NCI-H526 (cell line): ENCODE measurements around the gene SLC16A12.

Experiments used
- DNase-seq, 2 experiments: peaks; one replicate each; lab custom pipeline; 2025; lab: John Stamatoyannopoulos, UW

SLC16A12 gene

DNA sequence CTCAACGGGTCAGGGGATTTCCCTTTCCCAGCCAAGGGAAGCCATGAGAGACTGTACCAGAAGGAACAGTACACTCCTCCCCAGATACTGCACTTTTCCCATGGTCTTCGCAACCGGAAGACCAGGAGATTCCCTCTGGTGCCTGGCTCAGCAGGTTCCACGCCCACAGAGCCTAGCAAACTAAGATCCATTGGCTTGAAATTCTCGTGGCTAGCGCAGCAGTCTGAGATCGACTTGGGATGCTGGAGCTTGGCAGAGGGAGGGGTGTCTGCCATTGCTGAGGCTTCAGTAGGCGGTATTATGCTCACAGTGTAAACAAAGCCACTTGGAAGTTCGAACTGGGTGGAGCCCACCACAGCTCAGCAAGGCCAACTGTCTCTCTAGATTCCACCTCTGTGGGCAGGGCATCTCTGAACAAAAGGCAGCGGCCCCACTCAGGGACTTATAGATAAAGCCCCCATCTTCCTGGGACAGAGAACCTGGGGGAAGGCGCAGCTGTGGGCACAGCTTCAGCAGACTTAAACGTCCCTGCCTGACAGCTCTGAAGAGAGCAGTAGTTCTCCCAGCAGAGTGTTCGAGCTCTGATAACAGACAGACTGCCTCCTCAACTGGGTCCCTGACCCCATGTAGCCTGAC is 29.6 kb downstream of the SLC16A12 start:
- no peak for DNase-seq

- no peak for DNase-seq
Observed at GRCh38 chr10:89504691-89505090, 30.7 kb downstream of the SLC16A12 start.

GRCh38 chr10:89503652-89504370 is 31.6 kb downstream of the SLC16A12 start:
- no peak for DNase-seq

- no peak for DNase-seq
Observed at GRCh38 chr10:89503151-89503550, 32.2 kb downstream of the SLC16A12 start.

DNA sequence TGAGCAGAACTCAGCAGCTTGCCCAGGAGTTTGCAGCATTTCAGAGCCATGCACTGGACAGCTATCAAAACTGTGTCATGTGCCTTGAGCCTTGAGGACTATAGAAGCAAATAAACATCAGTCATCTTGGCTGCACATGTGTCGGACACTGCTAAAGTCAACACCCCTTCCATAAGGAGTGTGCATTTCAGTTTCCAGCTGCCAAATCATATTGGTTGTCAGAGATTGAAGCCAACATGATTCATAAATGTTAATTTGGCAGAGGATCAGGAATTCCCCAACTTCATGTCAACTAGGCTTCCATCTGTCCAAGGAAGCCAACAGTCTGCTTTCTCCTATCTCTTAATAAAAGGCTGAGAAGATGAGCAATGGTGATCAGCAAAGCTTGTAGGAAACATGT is 32.8 kb downstream of the SLC16A12 start:
- no peak for DNase-seq

DNA sequence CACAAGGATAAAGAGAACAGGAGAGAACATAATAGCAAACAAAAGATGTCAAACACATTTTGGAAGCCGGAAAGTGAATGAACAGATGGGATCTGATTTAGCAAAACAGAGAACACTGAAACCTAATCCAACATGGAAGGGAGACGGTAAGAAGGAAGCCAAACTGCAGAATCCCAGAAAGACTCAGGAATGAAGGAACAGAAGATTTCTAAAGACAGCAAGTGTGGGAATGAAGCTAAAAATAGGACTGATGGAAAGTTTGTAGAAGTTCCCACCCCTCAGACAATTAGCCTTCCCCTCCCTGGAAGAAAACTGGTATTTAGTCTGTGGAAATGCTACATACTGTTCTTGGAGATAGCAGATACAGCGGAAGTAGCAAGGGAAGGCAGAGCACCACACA is 40.8 kb downstream of the SLC16A12 start:
- DNase-seq: no peak

GRCh38 chr10:89494068-89494467 is 41.3 kb downstream of the SLC16A12 start:
- DNase-seq: no peak

GRCh38 chr10:89491932-89492331 is 43.5 kb downstream of the SLC16A12 start:
- DNase-seq: no peak

DNA sequence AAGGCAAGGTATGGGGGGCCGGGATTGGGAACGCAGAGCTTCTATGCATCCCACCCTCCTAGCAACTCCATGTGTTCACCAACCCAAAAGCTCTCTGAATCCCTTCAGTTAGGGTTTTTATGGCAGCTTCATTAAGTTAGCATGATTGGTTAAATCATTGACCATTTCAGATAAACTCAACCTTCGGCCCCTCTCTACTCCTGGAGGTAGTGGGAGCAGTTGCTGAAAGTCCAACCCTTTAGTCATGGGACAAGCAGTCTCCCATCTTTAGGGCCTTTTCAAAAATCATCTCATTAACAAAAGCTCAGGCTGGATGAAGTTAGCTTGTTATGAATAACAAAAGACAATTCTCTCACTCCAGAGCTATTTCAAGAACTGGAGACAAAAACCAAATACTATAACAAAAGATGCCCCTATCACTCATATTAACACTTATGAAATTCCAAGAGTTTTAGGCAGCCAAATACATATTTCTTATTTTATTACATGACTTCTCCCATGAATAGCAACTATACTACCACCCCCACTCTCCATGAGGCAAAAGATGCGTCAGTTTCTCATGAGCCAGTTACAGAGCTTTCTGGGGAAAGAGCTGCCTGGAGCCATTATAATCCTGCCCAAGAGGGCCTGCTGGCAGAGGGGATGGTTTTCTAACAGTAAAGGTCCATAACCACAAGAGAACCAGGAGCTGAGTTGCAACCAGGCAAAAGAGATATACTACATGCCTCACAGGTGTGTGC is 44.6 kb downstream of the SLC16A12 start:
- DNase-seq: no peak

- DNase-seq: no peak
Observed at GRCh38 chr10:89482256-89482655, 53.1 kb downstream of the SLC16A12 start.

GRCh38 chr10:89481662-89482061 is 53.7 kb downstream of the SLC16A12 start:
- no peak for DNase-seq

DNA sequence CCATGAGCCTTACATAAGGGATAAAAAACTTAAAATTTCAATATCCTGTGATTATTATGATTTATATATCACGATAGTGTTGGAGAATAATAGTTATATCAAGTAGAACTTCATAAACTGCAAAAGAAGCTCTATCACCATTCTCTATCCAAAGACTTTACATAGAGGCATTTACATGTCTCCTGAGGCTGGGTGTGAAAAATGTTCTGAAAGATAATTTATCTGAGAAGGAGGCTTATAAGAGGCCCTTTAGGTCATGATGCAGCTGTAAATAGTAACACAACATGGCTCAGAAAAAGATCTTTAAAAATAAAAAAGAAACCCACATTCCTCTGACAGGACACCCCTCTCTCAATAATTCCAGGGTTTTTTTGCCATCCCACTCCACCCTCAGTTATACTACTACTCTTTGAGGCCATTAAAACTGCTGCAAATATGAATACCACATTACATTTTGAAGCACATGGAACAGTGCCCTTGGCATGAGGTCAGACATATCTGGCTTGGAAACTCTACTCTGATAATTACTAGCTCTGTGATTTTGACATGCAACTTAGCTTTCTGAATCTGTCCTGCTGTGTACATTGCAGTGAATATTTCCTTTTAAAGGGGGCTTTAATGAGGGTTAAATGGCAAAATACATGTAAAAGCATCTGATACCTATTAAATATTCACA is 55.5 kb downstream of the SLC16A12 start:
- DNase-seq: no peak

DNA sequence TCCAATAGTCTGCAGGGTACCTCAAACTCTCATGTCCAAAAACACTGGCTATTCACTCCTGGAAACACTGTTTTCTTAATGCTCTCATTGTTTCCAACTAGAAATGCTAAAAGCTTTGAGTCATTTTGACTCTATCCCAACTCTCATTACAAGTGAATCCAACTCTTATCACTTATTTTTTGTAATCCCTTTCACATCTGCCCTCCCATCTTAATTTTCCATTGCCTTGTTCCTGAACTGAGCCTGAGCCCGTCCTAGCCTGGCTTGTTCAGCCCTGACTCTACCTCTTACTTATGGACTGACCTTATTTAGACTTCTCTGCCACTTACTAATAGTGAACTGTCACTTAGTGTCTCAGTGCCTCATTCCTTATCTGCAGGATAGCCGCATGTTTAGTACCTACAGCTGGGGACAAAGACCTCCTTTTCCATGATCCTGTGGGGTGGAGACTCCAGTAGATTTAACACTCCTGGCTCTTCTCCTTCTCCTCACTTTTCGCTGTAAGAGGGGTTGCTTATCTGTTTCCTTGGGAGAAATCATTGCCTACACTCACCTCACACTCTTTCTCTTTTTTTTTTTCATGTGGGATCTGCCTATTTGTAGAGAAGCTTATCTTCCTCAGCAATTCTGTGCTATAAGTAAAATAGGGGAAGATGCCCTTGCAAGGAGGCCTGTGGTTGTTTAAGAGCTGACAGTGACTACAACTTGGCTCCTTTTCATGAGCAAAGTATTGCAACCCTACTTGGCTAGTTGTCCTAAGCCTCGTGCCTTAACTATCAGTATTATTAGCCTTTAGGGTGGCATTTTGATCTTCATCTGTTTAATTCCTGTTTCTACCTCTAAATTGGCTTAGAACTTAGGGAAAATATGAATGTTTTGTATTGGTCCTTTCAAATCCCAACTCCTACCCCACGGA is 56.4 kb downstream of the SLC16A12 start:
- no peak for DNase-seq

DNA sequence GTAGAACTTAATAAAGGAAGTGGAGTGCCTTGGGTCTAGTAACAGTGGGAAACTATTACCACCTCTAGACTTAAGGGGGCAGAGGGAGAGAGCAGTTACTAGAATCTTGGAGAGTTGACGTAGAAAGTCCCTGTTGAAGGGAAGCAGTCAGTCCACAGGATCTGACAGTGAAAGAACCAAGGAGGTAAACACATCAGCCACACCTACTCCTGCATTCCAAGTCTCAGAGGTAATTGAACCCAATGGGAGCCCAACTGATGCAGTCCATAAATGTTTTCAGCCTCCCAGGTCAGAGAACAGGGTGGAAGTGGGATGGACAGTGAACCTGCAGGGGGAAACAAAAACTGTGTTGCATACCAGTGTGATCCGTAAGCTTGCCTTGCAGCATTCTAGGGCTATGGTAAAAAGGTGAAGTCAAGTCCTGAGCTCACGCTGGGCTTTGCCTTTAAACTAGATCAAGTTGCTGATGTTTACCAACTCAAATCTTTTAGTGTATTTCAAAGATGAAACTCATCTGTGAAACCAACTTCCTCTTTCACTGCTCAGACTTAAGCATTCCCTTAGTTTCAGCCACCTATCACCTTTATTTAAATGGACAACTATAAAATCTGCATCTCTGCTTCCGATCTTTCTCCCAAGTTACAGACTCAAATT is 57.2 kb downstream of the SLC16A12 start:
- DNase-seq: no peak

DNA sequence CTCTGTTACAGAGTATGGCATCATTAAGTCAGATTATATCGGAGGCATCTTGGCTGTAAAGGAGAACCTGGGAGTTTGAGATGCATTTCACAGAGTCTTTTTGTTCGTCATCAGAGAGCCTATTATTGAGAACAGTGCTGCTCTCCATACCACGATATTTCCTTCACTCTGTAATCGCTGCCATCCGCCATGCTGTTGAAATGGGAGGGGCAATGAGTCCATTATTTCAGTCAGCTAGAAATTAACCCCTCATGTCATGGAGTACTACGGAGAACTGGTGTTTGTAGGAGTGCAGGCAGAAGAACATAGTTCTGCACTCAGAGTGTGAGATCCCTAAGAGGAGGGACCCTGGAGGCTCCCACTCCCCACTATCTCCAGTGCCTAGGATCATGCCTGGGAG is 59.2 kb downstream of the SLC16A12 start:
- no peak for DNase-seq

DNA sequence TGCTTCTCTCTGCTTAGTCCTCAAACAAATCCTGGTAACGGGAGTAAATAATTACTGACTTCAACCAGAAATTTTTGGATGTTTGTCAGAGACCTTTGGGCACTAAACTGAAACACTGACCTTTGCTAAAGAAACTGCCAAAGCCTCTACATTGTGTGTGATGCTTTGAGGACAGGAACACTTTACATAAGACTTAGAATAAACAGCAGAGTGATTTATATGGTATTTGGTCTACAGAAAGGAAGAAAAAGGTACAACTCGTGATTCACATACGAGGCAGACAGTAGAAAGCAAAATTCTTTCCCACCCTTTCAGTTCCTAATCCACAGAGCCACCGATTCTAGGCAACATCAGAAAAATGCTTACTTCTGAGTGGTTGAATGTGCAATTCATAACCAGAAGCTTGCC is 59.8 kb downstream of the SLC16A12 start:
- DNase-seq: no peak

GRCh38 chr10:89475125-89475524 is 60.3 kb downstream of the SLC16A12 start:
- no peak for DNase-seq

- no peak for DNase-seq
Observed at GRCh38 chr10:89474452-89474851, 60.9 kb downstream of the SLC16A12 start.

DNA sequence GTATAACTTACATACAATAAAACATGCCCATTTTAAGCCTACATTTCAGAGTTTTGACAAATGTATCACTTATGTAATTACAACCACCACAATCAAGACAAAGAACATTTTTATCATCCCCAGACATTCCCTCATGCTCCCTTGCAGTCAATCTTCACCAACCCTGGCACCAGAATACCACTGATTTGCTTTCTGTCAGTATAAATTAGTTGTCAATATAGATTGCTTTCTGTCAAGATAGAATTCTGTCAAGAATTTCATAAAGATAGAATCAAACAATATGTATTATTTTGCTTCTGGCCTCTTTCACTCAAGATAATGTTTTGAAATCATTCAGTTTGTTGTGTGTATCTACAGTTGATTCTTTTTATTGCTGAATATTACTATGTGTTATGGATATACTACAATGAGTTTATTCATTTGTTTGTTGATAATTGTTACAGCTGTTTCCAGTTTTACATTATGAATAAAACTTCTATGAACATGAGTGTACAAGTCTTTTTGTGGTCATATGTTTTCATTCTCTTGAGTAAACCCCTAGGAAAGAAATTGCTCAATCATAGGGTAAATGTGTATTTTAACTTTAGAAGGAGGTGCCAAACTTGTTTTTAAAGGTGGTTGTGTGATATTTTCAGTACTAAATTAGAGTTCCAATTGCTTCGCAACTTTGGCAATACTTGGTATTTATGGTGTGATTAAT is 64.1 kb downstream of the SLC16A12 start:
- DNase-seq: no peak

- DNase-seq: no peak
Observed at GRCh38 chr10:89470628-89471027, 64.8 kb downstream of the SLC16A12 start.
